CD4-positive, alpha-beta T cell treated with Interleukin-6 at 100 ng/mL for 8 hours (primary cell): Measurements from ENCODE around the gene KLF13.

ENCODE experiments used
- DNase-seq: peaks from one replicate; pipeline ENCODE4 v3.0.0-alpha.2; 2020; ENCODE audit warnings: mixed read lengths, low spot score

Gene KLF13

GRCh38 chr15:31326156-31326874 is at the start of gene KLF13:
Gene KLF13 (plus strand): TSS chr15:31326835. CDS start chr15:31327213, 378 bp downstream.
- peak; percentile 99 for DNase-seq

DNA sequence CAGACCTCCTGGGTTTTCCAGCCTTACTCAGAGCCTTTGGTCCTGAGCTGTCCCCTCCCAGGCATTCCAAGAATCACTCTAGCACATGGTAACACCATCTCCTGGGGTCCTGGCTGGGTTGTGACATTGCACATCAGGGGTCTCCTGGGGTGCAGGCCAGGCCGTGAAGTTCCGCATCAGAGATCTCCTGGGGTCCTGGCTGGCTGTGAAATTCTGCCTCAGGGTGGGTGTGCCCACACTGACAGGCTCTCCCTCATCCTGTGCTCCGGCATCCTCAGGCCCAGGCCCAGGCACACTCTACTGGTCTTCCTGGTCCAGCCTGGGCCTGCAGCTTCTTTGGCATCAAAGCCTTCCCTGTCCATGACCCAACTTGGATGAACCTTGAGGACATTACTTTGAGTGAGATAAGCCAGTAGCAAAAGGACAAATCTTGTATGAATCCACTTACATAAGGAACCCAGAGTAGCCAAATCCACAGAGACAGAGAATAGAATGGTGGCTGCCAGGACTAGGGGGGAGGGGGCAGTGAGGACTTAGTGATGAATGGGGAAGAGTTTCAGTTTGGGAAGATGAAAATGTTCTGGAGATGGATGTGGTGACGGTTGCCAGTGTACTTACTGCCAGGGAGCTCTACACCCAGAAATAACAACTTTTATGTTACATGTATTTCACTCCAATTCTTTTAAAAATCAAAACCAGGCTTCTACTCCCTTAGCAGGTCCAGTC is 49.1 kb upstream of the KLF13 start:
- no peak for DNase-seq

DNA sequence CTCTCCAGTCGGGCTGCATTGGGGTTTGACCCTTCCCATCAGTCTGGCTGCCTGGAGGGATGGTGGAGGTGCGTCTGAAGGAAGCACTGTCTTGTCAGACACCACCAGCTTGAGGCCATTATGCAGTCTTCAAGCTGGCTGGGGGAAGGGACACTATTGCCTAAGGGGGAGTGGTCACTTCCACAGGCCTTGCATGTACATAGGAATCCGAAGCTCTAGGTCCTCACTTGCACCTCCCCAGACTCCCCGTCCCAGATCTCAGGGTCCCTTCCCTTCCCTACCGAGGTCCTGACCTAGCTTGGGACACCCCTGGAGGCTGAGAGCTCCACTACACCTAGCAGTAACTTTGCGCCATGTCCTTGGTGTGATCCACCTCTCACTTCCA is 48.6 kb upstream of the KLF13 start:
- no peak for DNase-seq

GRCh38 chr15:31278544-31279220 is 48.0 kb upstream of the KLF13 start:
- no peak for DNase-seq

DNA sequence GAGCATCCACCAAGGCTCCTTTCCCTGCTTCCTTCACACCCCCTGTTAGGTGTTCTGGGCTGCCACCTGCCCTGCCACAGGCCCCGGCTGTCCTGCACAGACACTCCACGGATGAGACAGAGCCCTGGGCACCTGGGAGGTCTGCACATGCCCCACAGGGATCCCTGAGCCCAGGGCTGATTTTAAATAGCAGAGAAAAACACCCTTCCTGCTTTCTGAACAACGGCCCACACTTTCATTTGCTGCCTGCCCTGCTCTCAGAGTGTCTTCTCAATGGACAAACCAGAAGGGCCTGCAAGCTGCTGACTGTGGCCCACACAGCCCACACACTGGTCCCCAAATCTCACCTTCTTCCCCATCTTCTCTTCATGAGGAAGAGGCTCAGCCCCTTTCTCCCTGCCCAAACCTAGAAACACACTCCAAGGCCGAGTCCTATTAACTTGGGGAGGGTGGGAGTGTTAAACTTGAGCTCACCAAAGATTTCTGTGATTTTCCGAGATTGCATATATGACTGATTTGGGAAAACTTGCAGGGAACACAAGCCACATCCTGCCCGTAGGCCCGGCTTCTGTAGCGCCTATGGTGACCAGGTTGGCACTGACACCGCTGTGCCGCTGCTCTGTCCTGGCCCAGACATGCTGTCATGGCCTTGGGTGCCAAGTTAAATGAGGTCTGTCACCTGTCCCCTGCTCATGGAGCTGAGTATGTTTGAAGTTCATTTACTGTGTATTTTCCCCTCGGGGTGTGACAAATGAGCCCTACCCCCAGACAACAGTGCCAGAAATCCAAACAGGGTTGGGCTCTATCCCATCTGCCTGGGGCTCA is 47.2 kb upstream of the KLF13 start:
- no peak for DNase-seq

- no peak for DNase-seq
These were observed 46.4 kb upstream of the KLF13 start for GRCh38 chr15:31280046-31280830.

GRCh38 chr15:31280831-31281216 is 45.8 kb upstream of the KLF13 start:
- DNase-seq: no peak

- no peak for DNase-seq
These were observed 43.6 kb upstream of the KLF13 start for GRCh38 chr15:31283043-31283442.

- DNase-seq: no peak
These were observed 40.8 kb upstream of the KLF13 start for GRCh38 chr15:31285772-31286261.

- DNase-seq: no peak
These were observed 35.5 kb upstream of the KLF13 start for GRCh38 chr15:31291048-31291578.

GRCh38 chr15:31292391-31293015 is 34.1 kb upstream of the KLF13 start:
- no peak for DNase-seq

DNA sequence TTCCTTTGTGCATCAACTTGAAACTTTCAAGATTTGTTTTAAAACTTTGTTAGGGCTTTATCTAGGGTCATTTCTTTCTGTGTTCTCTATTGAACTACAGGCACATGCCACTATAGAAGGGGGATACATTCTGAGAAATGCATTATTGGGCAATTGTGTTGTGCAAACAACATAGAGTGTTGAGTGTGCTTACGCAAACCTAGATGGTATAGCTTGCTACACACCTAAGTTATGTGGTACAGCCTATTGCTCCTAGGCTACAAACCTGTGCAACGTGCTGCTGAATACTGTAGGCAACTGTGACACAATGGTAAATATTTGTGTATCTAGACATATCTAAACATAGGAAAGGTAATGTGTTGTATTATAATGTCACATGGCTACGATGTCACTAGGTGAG is 33.0 kb upstream of the KLF13 start:
- no peak for DNase-seq

DNA sequence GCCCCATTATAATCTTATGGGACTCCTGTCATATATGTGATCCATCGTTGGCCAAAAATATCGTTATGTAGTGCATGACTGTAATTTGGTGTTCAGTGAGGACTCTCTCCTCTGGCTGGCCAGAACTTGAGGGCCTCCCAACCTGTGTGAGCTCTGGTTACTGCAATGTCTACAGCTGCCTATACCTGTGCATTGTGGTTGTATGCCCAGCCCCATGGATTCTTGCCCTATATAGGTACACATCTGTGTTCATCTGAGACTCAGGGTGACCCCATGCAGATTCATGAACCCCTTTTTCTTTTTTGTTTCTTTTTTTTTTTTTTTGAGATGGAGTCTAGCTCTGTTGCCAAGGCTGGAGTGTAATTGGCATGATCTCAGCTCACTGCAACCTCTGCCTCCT is 32.6 kb upstream of the KLF13 start:
- DNase-seq: no peak

DNA sequence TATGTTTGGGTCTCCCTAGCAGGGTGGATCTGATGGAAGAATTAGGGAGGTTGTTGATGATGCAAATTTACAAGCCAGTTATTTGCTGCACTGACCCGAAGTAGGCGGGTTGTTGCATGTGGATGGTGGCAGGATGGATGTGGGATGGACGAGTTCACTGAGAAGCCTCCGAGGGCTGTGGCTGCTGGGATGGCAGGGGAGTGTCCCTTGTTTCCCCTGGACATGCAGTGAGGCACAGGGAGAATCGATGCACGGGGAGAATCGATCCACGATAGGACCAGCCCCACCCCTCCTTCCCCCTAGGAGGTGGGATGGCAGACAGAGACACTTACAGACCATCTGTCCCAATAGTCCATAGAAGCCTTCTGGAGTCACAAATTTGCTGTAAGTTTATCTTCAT is 31.0 kb upstream of the KLF13 start:
- no peak for DNase-seq

- DNase-seq: no peak
These were observed 30.4 kb upstream of the KLF13 start for GRCh38 chr15:31296219-31296645.

- DNase-seq: no peak
These were observed 29.7 kb upstream of the KLF13 start for GRCh38 chr15:31296646-31297574.

DNA sequence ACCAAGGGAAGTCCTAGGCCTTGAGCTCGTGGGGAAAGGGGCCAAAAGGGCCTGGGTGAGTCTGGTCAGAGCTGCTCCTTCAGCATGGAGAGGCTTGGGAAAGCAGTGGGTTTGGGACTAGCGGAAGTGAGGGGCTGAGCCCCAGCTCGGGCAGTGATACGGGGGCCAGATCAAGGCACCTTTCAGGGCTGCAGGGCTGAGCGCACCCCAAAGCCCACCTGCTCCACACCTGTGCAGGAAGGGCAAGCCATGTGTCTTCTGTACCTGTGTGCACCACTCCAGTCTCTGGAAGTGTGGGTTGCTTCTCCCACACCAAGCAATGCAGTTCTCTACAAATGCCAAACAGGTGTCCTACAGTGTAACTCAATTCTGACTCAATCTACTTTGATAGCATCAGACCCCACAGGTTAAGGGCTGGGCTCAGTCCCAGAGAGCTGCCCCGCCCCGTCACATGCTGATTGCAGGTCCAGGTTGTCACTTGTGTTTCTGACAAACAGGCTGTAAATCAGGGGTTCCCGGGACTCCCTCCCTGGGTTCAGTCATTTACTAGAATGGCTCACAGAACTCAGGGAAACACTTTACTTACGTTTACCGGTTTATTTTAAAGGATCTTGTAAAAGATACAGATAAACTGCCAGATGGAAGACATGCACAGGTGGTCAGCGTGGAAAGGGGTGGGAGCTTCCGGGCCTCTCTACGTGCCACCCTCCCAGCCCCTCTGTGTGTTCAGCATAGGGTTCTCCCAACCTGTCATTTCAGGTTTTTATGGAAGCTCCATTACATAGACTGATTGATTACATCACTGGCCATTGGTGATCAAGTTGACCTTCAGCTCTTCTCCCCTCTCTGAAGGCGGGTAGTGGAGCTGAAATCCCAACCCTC is 28.8 kb upstream of the KLF13 start:
- no peak for DNase-seq

DNA sequence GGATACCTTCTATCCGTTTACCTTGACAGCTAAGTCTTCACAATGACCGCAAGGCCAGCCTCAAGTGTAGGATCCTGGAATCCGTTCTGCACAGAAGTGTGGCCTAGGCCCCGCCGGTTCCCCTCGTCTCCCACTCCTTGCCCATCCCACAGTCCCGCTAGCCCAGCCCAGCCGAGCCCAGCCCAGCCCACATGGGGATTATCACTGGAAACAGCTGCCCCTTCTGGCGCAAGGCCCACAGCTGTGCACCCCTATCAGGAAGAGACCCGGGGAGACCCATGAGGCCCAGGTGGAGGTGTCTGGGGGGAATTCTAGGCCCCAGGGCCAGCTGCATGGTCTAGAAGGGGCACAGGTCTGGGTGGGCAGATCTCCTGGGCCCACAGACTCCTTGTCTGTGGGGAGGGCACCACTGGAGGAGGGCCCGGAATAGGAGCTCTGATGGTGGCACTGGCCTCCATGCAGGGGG is 27.9 kb upstream of the KLF13 start:
- no peak for DNase-seq
